ENCODE results near the gene GHRHR. TPM values are rescaled to one million over a fixed set of nuclear protein-coding genes. Genes with fewer than 3 reads are reported as not detected.

The GHRHR gene
- total and polyA plus RNA-seq, 7 donors, result 0.03 to 0.16 TPM; not detected in 5

GRCh38 chr7:31002256-31002655 is 38.5 kb downstream of the GHRHR start:
- no peaks in the 10 kb centered on the region for H3K36me3 ChIP-seq (ENCODE audit: insufficient read depth in 1 of 2, low read depth in 1 of 2)

GRCh38 chr7:31003097-31003496 is 39.3 kb downstream of the GHRHR start:
- intact Hi-C loops (cut with DNase I), result no loop called here
- WGBS, 3 donors, result 90 to 95% (median 92%) methylated on average over 2 of the region's 2 CpGs
- Histone ChIP-seq H3K4me1 (no peaks in the 10 kb centered on the region), H3K36me3 (ENCODE audit: insufficient read depth in 1 of 2, low read depth in 1 of 2) (no peaks in the 10 kb centered on the region), H3K9me3 (no peaks in the 10 kb centered on the region), H3K27me3 (ENCODE audit: insufficient read depth in 3 of 3, low read length in 2 of 3) (no peaks in the 10 kb centered on the region), H3K4me3 (no peak overlapping the region), H3K27ac (no peak overlapping the region)
- DNase-seq, result no peak
- no peak for ATAC-seq
- TF ChIP-seq CTCF (IDR thresholded peaks at IDR 0.05), result no peak

More at GRCh38 chr7:31002256-31002655, 38.5 kb downstream of the GHRHR start:
- 69 to 72% (median 69%) methylated on average over 6 of the region's 6 CpGs for WGBS, 3 donors
- Histone ChIP-seq H3K9me3 (no peaks in the 10 kb centered on the region), H3K4me1 (no peaks in the 10 kb centered on the region), H3K27ac (no peak overlapping the region), H3K27me3 (ENCODE audit: insufficient read depth in 3 of 3, low read length in 2 of 3) (no peaks in the 10 kb centered on the region), H3K4me3 (no peak overlapping the region)
- no peak for TF ChIP-seq CTCF (IDR thresholded peaks at IDR 0.05)
- intact Hi-C loops (cut with DNase I), result no loop called here
- DNase-seq (no peak), ATAC-seq (no peak)

GRCh38 chr7:31003721-31004120 is 40.0 kb downstream of the GHRHR start:
- Histone ChIP-seq H3K4me1 (no peaks in the 10 kb centered on the region), H3K4me3 (no peak overlapping the region), H3K36me3 (ENCODE audit: insufficient read depth in 1 of 2, low read depth in 1 of 2) (no peaks in the 10 kb centered on the region), H3K27me3 (ENCODE audit: insufficient read depth in 3 of 3, low read length in 2 of 3) (no peaks in the 10 kb centered on the region), H3K27ac (no peak overlapping the region), H3K9me3 (no peaks in the 10 kb centered on the region)
- ATAC-seq (no peak), DNase-seq (no peak)
- no peak for TF ChIP-seq CTCF (IDR thresholded peaks at IDR 0.05)
- intact Hi-C loops (cut with DNase I), result no loop called here
- WGBS, 3 donors, result 94 to 95% (median 94%) methylated on average over 6 of the region's 6 CpGs

GRCh38 chr7:31004393-31004792 is 40.6 kb downstream of the GHRHR start:
- ATAC-seq (no peak), DNase-seq (no peak)
- WGBS, 3 donors, result 70 to 90% (median 79%) methylated on average over 1 of the region's 1 CpG
- Histone ChIP-seq H3K4me3 (no peak overlapping the region), H3K4me1 (no peaks in the 10 kb centered on the region), H3K27me3 (ENCODE audit: insufficient read depth in 3 of 3, low read length in 2 of 3) (no peaks in the 10 kb centered on the region), H3K9me3 (no peaks in the 10 kb centered on the region), H3K27ac (no peak overlapping the region), H3K36me3 (ENCODE audit: insufficient read depth in 1 of 2, low read depth in 1 of 2) (no peaks in the 10 kb centered on the region)
- TF ChIP-seq CTCF (IDR thresholded peaks at IDR 0.05), result no peak
- intact Hi-C loops (cut with DNase I), result no loop called here

GRCh38 chr7:31006857-31007256 is 43.1 kb downstream of the GHRHR start:
- ATAC-seq, result no peak
- H3K27ac ChIP-seq, result no peak overlapping the region

More at GRCh38 chr7:31006857-31007256, 43.1 kb downstream of the GHRHR start:
- H3K4me1 ChIP-seq, result no peaks in the 10 kb centered on the region
- WGBS, 3 donors, result 61 to 73% (median 69%) methylated on average over 6 of the region's 6 CpGs
- TF ChIP-seq CTCF (IDR thresholded peaks at IDR 0.05), result no peak
- H3K27me3 ChIP-seq (ENCODE audit: insufficient read depth in 3 of 3, low read length in 2 of 3), result no peaks in the 10 kb centered on the region
- intact Hi-C loops (cut with DNase I), result no loop called here
- no peaks in the 10 kb centered on the region for H3K9me3 ChIP-seq
- DNase-seq, result no peak
- H3K4me3 ChIP-seq, result no peak overlapping the region
- H3K36me3 ChIP-seq (ENCODE audit: insufficient read depth in 1 of 2, low read depth in 1 of 2), result no peaks in the 10 kb centered on the region
